ENCODE measurements around the gene MYL4. TPM values are rescaled to one million over a fixed set of nuclear protein-coding genes. Genes with fewer than 3 reads are reported as not detected.
"Not testable (repeated sequence)": the region's sequence is repeated elsewhere in the genome, so short reads cannot be mapped to it uniquely, and the experiment has no call there.

MYL4 gene
- under 1 TPM in 2 of 4 donors, not detected in 2; 0.50 to 0.52 TPM for total RNA-seq

GRCh38 chr17:47208744-47209488 is at the start of gene MYL4:
Gene MYL4 (plus strand): TSS chr17:47209348. CDS start chr17:47209423, 75 bp downstream.
- no peak within 1 kb of the TSS for H3K4me3 ChIP-seq
- no peaks in the 10 kb centered on the region for H3K9me3 ChIP-seq
- TF ChIP-seq POLR2A (IDR thresholded peaks at IDR 0.05; ENCODE audit: low read depth) (no peak), EP300 (IDR thresholded peaks at IDR 0.05) (no peak)
- DNase-seq (ENCODE audit: extremely low spot score): no peak
- H3K27ac ChIP-seq (replicated peaks in 1 of 4): no peak within 1 kb of the TSS
- H3K4me1 ChIP-seq: peaks cover 22 to 25% (median 23%) of the 10 kb centered on the region in 4 donors
- H3K36me3 ChIP-seq: no peaks in the 10 kb centered on the region
- H3K27me3 ChIP-seq: no peaks in the 10 kb centered on the region
- 67% methylated on average over 2 of the region's 6 CpGs for WGBS
- intact Hi-C loops (cut with DNase I): no loop called here

GRCh38 chr17:47162013-47162622 is 47.0 kb upstream of the MYL4 start:
- Histone ChIP-seq H3K27ac (replicated peaks in 1 of 4) (no peak overlapping the region), H3K4me1 (peaks cover 3 to 9% (median 4%) of the 10 kb centered on the region in 4 donors), H3K36me3 (peaks cover 22 to 75% (median 55%) of the 10 kb centered on the region in 4 donors), H3K9me3 (no peaks in the 10 kb centered on the region), H3K4me3 (no peak overlapping the region), H3K27me3 (no peaks in the 10 kb centered on the region)
- intact Hi-C loops (cut with DNase I): no loop called here
- WGBS: 78% methylated on average over 2 of the region's 2 CpGs
- DNase-seq (ENCODE audit: extremely low spot score): no peak
- TF ChIP-seq EP300 (IDR thresholded peaks at IDR 0.05): no peak
- no peak for TF ChIP-seq CTCF (IDR thresholded peaks at IDR 0.05)
- no peak for TF ChIP-seq POLR2A (IDR thresholded peaks at IDR 0.05; ENCODE audit: low read depth)
- TF ChIP-seq POLR2AphosphoS5 (IDR thresholded peaks at IDR 0.05): no peak

GRCh38 chr17:47164263-47164662 is 44.9 kb upstream of the MYL4 start:
- Histone ChIP-seq H3K27me3 (no peaks in the 10 kb centered on the region), H3K36me3 (peaks cover 10 to 78% (median 57%) of the 10 kb centered on the region in 4 donors), H3K4me3 (no peak overlapping the region), H3K9me3 (no peaks in the 10 kb centered on the region), H3K4me1 (peaks cover 3 to 9% (median 4%) of the 10 kb centered on the region in 4 donors), H3K27ac (replicated peaks in 1 of 4) (no peak overlapping the region)
- intact Hi-C loops (cut with DNase I): no loop called here
- no peak for DNase-seq (ENCODE audit: extremely low spot score)
- TF ChIP-seq POLR2A (IDR thresholded peaks at IDR 0.05; ENCODE audit: low read depth): no peak
- no peak for TF ChIP-seq POLR2AphosphoS5 (IDR thresholded peaks at IDR 0.05)
- TF ChIP-seq EP300 (IDR thresholded peaks at IDR 0.05): no peak
- TF ChIP-seq CTCF (IDR thresholded peaks at IDR 0.05): no peak
- WGBS: 91% methylated on average over 5 of the region's 5 CpGs

- H3K27ac ChIP-seq (replicated peaks in 1 of 4): no peak overlapping the region
- H3K4me3 ChIP-seq: no peak overlapping the region
- DNase-seq (ENCODE audit: extremely low spot score): no peak
- peaks cover 6 to 76% (median 53%) of the 10 kb centered on the region in 4 donors for H3K36me3 ChIP-seq
- H3K9me3 ChIP-seq: no peaks in the 10 kb centered on the region
- H3K4me1 ChIP-seq: peaks cover 4 to 9% (median 4%) of the 10 kb centered on the region in 4 donors
- TF ChIP-seq POLR2A (IDR thresholded peaks at IDR 0.05; ENCODE audit: low read depth): no peak
- no peak for TF ChIP-seq EP300 (IDR thresholded peaks at IDR 0.05)
- TF ChIP-seq POLR2AphosphoS5 (IDR thresholded peaks at IDR 0.05): no peak
- no peak for TF ChIP-seq CTCF (IDR thresholded peaks at IDR 0.05)
- H3K27me3 ChIP-seq: no peaks in the 10 kb centered on the region
- intact Hi-C loops (cut with DNase I): no loop called here
- 93% methylated on average over 2 of the region's 2 CpGs for WGBS
Observed at GRCh38 chr17:47165137-47165536, 44.0 kb upstream of the MYL4 start.

GRCh38 chr17:47166854-47167253 is 42.3 kb upstream of the MYL4 start:
- H3K27me3 ChIP-seq; H3K4me3 ChIP-seq; H3K9me3 ChIP-seq; H3K27ac ChIP-seq (replicated peaks in 1 of 4); DNase-seq (ENCODE audit: extremely low spot score); intact Hi-C loops (cut with DNase I): not testable (repeated sequence)
- Histone ChIP-seq H3K36me3 (peaks cover 6 to 68% (median 41%) of the 10 kb centered on the region in 4 donors), H3K4me1 (peaks cover 9 to 20% (median 14%) of the 10 kb centered on the region in 4 donors)
- WGBS: 76% methylated on average over 5 of the region's 5 CpGs

- H3K27me3 ChIP-seq; H3K27ac ChIP-seq (replicated peaks in 1 of 4); intact Hi-C loops (cut with DNase I); H3K4me3 ChIP-seq; DNase-seq (ENCODE audit: extremely low spot score); H3K9me3 ChIP-seq: not testable (repeated sequence)
- Histone ChIP-seq H3K36me3 (peaks cover 6 to 61% (median 44%) of the 10 kb centered on the region in 4 donors), H3K4me1 (peaks cover 0 to 29% (median 27%) of the 10 kb centered on the region in 4 donors)
- 92% methylated on average over 4 of the region's 4 CpGs for WGBS
Observed at GRCh38 chr17:47168896-47169295, 40.3 kb upstream of the MYL4 start.
